NT2/D1 (cell line): ENCODE results near the gene POLR1D.

Source experiments
- YY1 ChIP-seq: IDR thresholded peaks from 2 replicates; pipeline ENCODE4 v1.6.1; 2011; ENCODE audit not compliant: insufficient read length, insufficient read depth
- ZNF274 ChIP-seq: IDR thresholded peaks from 2 replicates; pipeline ENCODE4 v1.6.1; 2011; ENCODE audit warnings: mild to moderate bottlenecking, low read depth, low read length

DNA sequence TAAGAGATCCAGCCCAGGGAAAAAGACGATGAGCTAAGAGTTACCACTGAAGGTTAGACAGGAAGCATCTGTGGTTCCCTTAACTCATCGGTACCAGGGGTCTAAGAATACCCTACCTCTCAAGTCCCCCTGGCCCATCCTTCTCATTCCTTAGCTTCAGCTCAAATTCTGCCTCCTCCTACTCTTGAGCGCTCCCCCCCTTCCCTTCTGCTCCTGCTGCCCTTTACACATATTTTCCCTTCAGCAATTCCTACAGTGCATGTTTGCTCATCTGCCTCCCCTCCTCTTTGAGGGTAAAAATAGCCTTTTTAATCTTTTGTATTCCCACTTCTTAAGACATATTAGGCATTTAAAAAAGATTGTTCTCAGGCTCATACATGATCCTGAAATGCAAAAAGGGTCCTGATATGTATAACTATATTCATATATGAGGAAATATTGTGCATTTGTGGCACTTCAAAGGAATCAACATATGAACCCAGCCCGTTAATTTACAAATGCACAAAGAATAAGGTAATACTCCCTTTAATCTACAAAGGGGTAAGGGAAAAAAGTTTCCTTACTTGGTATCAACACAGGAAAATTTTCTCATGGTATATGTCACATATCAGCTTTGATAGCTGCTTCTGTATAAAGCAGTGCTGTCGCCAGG is 34.5 kb upstream of the POLR1D start:
- TF ChIP-seq ZNF274, result no peak
- TF ChIP-seq YY1, result no peak
